NCI-H69 (cell line): ENCODE measurements around the gene LRRC19.

Experiments used
- DNase-seq: peaks from one replicate; lab custom pipeline; 2025; lab: John Stamatoyannopoulos, UW

Gene LRRC19

GRCh38 chr9:27005491-27005890 is at the start of gene LRRC19:
Gene LRRC19 (minus strand): TSS chr9:27005672. CDS start chr9:26999694, 5,978 bp downstream.
- no peak for DNase-seq

- DNase-seq = peak; percentile 52
These were observed 49.4 kb upstream of the LRRC19 start for GRCh38 chr9:27054841-27055240.

GRCh38 chr9:27054125-27054524 is 48.7 kb upstream of the LRRC19 start:
- no peak for DNase-seq

- no peak for DNase-seq
These were observed 48.0 kb upstream of the LRRC19 start for GRCh38 chr9:27053369-27054022.

GRCh38 chr9:27047136-27047535 is 41.7 kb upstream of the LRRC19 start:
- DNase-seq = no peak

- DNase-seq = no peak
These were observed 37.7 kb upstream of the LRRC19 start for GRCh38 chr9:27043176-27043575.

- no peak for DNase-seq
These were observed 37.0 kb upstream of the LRRC19 start for GRCh38 chr9:27042476-27042875.

GRCh38 chr9:27041746-27042145 is 36.3 kb upstream of the LRRC19 start:
- DNase-seq = no peak

GRCh38 chr9:27037499-27037898 is 32.0 kb upstream of the LRRC19 start:
- no peak for DNase-seq

GRCh38 chr9:27033815-27034403 is 28.4 kb upstream of the LRRC19 start:
- peak; percentile 59 for DNase-seq

GRCh38 chr9:27029186-27029585 is 23.7 kb upstream of the LRRC19 start:
- DNase-seq = no peak

GRCh38 chr9:27022920-27023319 is 17.4 kb upstream of the LRRC19 start:
- DNase-seq = no peak

GRCh38 chr9:27019589-27019988 is 14.1 kb upstream of the LRRC19 start:
- DNase-seq = no peak

GRCh38 chr9:27003426-27004077 is 1.9 kb downstream of the LRRC19 start:
- DNase-seq = no peak

- DNase-seq = no peak
These were observed 9.7 kb downstream of the LRRC19 start for GRCh38 chr9:26995810-26996209.

- DNase-seq = peak; percentile 24
These were observed 22.1 kb downstream of the LRRC19 start for GRCh38 chr9:26983340-26983739.

- peak; percentile 78 for DNase-seq
These were observed 29.5 kb downstream of the LRRC19 start for GRCh38 chr9:26975728-26976707.

GRCh38 chr9:26974927-26975326 is 30.5 kb downstream of the LRRC19 start:
- no peak for DNase-seq

GRCh38 chr9:26973989-26974388 is 31.5 kb downstream of the LRRC19 start:
- DNase-seq = no peak

GRCh38 chr9:26971721-26972120 is 33.8 kb downstream of the LRRC19 start:
- no peak for DNase-seq

GRCh38 chr9:26956860-26957233 is 48.6 kb downstream of the LRRC19 start:
- DNase-seq = peak; percentile 59
